Stimulated activated CD4-positive, alpha-beta T cell treated with anti-CD3 and anti-CD28 coated beads, TNF-alpha, amount 100 ng/mL, for 24 hours (primary cell): ENCODE measurements around the gene PACS1.
A peak's percentile ranks its signal among the peaks of the same experiment; 100 is the strongest.

ENCODE experiments used
- DNase-seq, 3 experiments: peaks; one replicate each; pipeline ENCODE4 v3.0.0-alpha.2; 2020; ENCODE audit warnings: low read depth in 3 of 3

The PACS1 gene

DNA sequence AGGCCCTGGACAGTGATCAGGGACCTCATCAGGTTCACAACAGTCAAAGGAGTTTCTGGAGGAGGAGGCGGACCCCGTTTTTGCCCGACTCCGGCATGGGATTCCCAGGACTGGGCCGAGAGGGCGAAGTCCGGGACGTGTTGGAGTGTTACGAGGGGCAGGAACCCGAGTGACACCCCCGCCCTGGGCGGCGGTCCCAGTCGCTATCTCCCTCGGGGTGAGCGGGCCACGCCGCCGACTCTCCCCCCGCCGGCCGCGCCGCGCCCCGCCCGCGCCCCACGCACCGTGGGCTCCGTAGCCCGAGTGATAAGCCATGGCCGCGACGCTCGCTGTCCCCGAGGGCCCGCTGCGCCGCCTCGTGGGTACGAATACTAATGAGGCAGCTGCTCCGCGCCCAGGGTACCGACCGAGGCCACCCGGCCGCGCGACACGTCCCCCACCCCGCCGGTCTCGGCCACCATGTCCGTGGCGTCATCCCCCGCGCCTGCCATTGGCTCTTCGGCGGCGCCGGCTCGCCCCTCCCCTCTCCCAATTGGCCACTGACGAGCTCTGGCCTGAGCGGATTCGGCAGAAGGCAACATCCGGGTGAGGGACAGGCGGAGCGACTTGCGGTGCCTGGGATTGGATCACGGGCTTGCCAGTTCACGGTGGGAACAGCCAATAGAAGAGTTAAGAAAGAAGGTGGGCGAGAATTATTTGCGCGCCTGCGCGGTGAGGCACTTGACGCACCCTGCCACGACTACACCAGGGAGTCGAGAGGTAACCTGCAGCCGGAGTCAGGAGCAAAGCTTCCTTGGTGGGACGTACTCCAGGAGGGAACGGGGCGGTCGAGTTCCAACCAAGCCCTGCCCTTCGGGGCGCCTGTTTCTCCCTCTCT, 218.8 kb downstream of the PACS1 start, which contains the start of gene YIF1A:
YIF1A (minus strand) TSS at position 473 of the 877 bp plus-strand sequence; CDS start at position 315, 158 bp downstream.
- DNase-seq: peak; percentile 91 to 99 (median 97)

- peak; percentile 61 to 80 (median 74) for DNase-seq
These were observed 219.7 kb downstream of the PACS1 start for GRCh38 chr11:66289548-66290329.

- DNase-seq: no peak
These were observed 220.2 kb downstream of the PACS1 start for GRCh38 chr11:66290330-66290621.

GRCh38 chr11:66291303-66291705, 221.2 kb downstream of the PACS1 start:
- DNase-seq: no peak

DNA sequence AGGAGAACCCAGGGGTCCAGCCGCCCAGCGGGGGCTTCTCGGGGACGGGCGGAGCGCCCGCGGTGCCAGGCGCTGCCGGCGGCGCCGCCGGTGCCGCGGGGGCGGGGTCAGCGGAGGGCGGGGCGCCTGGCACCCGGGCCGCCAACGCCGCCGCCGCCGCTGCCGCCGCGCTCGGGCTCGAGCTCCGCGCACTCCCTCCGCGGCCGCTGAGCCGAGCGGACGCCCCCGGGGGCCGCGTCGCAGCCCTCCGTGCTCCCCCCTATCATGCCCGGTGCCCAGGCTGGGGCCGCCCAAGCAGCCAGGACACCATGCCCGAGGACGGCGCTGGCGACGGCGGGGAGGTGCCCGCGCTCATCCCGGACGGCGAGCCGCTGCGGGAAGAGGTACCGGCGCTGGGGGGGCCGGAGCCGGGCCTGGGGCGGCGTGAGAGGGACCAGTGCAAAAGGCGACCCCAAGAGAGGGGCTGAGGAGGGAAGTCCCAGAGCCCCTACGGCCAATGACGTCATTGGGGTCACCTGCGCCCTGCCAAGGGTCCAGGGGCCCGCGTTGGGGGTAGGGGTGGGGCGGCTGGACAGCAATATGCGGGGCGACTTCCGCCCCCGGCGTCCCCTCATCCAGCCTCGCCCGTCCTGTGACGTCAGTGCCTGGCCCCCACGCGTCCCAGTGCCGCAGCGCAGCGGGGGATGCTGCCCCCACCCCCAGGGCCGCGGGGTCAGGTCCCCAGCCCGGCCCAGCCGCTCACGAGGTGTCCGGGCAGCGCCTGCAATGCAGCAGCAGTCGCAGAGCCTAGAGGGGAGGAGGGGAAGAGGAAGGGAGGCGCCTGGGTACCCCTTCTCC, 221.9 kb downstream of the PACS1 start, which contains the start of gene TMEM151A:
TMEM151A (plus strand) TSS at position 189 of the 837 bp plus-strand sequence; CDS start at position 309, 120 bp downstream.
- DNase-seq: peak in 1 of 3 experiments; percentile 25

GRCh38 chr11:66292543-66293332, 222.7 kb downstream of the PACS1 start:
- no peak for DNase-seq

DNA sequence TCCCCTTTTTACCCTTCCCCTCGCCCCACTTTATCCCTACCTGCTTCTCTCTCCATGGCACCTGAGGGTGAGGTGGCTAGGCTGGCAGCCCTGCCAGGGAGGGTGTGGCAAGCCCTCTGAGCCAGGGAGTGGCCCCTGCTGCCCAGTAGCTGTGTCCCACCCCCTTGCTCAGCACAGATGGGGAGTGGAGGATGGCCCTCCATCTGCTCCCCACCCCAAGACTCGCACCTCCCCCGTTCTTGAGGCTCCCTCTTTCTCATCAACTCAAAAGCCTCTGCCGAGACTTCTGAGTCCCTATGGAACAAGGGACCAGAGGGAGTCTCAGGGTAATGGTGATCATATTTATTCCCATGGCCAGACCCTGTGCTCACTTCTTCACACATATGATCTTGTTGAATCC, 223.3 kb downstream of the PACS1 start:
- DNase-seq: no peak

GRCh38 chr11:66293777-66294625, 223.9 kb downstream of the PACS1 start:
- DNase-seq: no peak
